HCT116 (cell line): Measurements from ENCODE around the gene PDE7B. TPM values are rescaled to one million over a fixed set of nuclear protein-coding genes. Genes with fewer than 3 reads are reported as not detected.

Experiments used
- ATAC-seq: fragments of 200-7000 bp; cut with Tn5 transposase; 2 replicates; pipeline ENCODE4 v1.9.1; 2020; ENCODE audit warnings: mild to moderate bottlenecking, moderate library complexity
- BruUV-seq: library from RNA; stranded (reverse); fragments of 400-500 nt; replicated peaks from 2 replicates; lab custom pipeline; 2021; lab: Mats Ljungman, UMichigan
- CTCF ChIA-PET: fragments of 300-600 bp; sonication (Branson Sonifier 250); formaldehyde crosslinking; loops from one replicate; lab custom pipeline; 2021; ENCODE audit warnings: antibody characterized with exemption; lab: Charles Lee
- POLR2A ChIA-PET: fragments of 300-600, 350-600 bp; sonication (Branson Sonifier 250); formaldehyde crosslinking; loops from one replicate; lab custom pipeline; 2021; ENCODE audit warnings: antibody characterized with exemption; lab: Charles Lee
- RAD21 ChIA-PET, 2 experiments: fragments of 300-600 bp; sonication (Branson Sonifier 250); formaldehyde crosslinking; loops; one replicate each; lab custom pipeline; 2023; ENCODE audit warnings: low total read pairs in 2 of 2; ENCODE audit not compliant: uncharacterized antibody in 2 of 2, unreplicated experiment in 2 of 2, low non-redundant PET in 1 of 2; lab: Charles Lee
- DNase-seq: peaks from one replicate; pipeline ENCODE4 v3.0.0-alpha.2; 2010; ENCODE audit warnings: low read depth, low spot score
- H2AFZ ChIP-seq: fragments of 200-600 bp; shearing (Covaris generic), sonication (generic); 2 replicates; pipeline ENCODE4 v1.6.1; 2017; ENCODE audit warnings: low read depth, mixed run types, mixed read lengths, antibody characterized with exemption, low read length; ENCODE audit not compliant: poor library complexity, severe bottlenecking
- H3K27ac ChIP-seq: 2 replicates; pipeline ENCODE4 v1.5.1; 2012; ENCODE audit warnings: low read depth, low read length
- H3K27me3 ChIP-seq: fragments of 200-600 bp; sonication (generic); 2 replicates; pipeline ENCODE4 v1.6.1; 2016; ENCODE audit warnings: mixed run types, low read length, mixed read lengths; ENCODE audit not compliant: insufficient read depth
- H3K36me3 ChIP-seq, 2 experiments: fragments of 200-500 bp in 1 of 2; fragments of 200-600 bp in 1 of 2; sonication (Bioruptor generic) in 1 of 2; sonication (generic) in 1 of 2; 2 replicates each; pipeline versions ENCODE4 v1.5.1 to v1.6.1; 2014 to 2016; ENCODE audit warnings: low read length in 2 of 2, inconsistent platforms in 1 of 2, mixed read lengths in 1 of 2, mixed run types in 1 of 2; ENCODE audit not compliant: insufficient read depth in 2 of 2, control insufficient read depth in 1 of 2
- H3K4me1 ChIP-seq, 2 experiments: fragments of 200-600 bp in 1 of 2; sonication (generic) in 1 of 2; 2 replicates each; pipeline versions ENCODE4 v1.5.1 to v1.6.1; 2012 to 2017; ENCODE audit warnings: low read length in 2 of 2, inconsistent platforms in 1 of 2, mild to moderate bottlenecking in 1 of 2, mixed read lengths in 1 of 2, mixed run types in 1 of 2, moderate library complexity in 1 of 2; ENCODE audit not compliant: insufficient read depth in 2 of 2, control insufficient read depth in 1 of 2
- H3K4me2 ChIP-seq: fragments of 200-600 bp; sonication (generic); 2 replicates; pipeline ENCODE4 v1.6.1; 2017; ENCODE audit warnings: mixed run types, low read length, mixed read lengths
- H3K4me3 ChIP-seq, 2 experiments: fragments of 200-600 bp in 1 of 2; sonication (generic) in 1 of 2; replicated peaks in 1 of 2; 2 replicates each; pipeline ENCODE4 v1.5.1; 2011 to 2016; ENCODE audit warnings: low read length in 2 of 2, control low read depth in 1 of 2, low read depth in 1 of 2, mild to moderate bottlenecking in 1 of 2, mixed read lengths in 1 of 2, mixed run types in 1 of 2
- H3K79me2 ChIP-seq: fragments of 200-600 bp; sonication (generic); 2 replicates; pipeline ENCODE4 v1.6.1; 2017; ENCODE audit warnings: mild to moderate bottlenecking, mixed run types, low read length, moderate library complexity, mixed read lengths; ENCODE audit not compliant: insufficient read depth
- H3K9ac ChIP-seq: fragments of 200-600 bp; sonication (generic); 2 replicates; pipeline ENCODE4 v1.6.1; 2016; ENCODE audit warnings: low read length, mixed read lengths
- H3K9me2 ChIP-seq: fragments of 200-600 bp; sonication (generic), shearing (Covaris generic); 2 replicates; pipeline ENCODE4 v1.6.1; 2017; ENCODE audit warnings: mixed run types, mild to moderate bottlenecking, moderate library complexity; ENCODE audit not compliant: insufficient read depth
- H3K9me3 ChIP-seq, 2 experiments: fragments of 200-500 bp in 1 of 2; fragments of 200-600 bp in 1 of 2; sonication (Bioruptor generic) in 1 of 2; sonication (generic) in 1 of 2; 2 replicates each; pipeline ENCODE4 v1.6.1; 2014 to 2017; ENCODE audit warnings: low read length in 2 of 2, mixed read lengths in 2 of 2, inconsistent platforms in 1 of 2, low read depth in 1 of 2, mild to moderate bottlenecking in 1 of 2, mixed run types in 1 of 2, moderate library complexity in 1 of 2; ENCODE audit not compliant: control insufficient read depth in 1 of 2, insufficient read depth in 1 of 2
- H4K20me1 ChIP-seq: fragments of 200-600 bp; sonication (generic), shearing (Covaris generic); 2 replicates; pipeline ENCODE4 v1.6.1; 2017; ENCODE audit warnings: mixed run types, mild to moderate bottlenecking, moderate library complexity; ENCODE audit not compliant: insufficient read depth
- EZH2 ChIP-seq: fragments of 200-600 bp; sonication (generic); IDR thresholded peaks from 2 replicates; pipeline ENCODE4 v1.6.1; 2017; ENCODE audit warnings: antibody characterized with exemption, mixed run types
- EZH2phosphoT487 ChIP-seq: fragments of 200-600 bp; IDR thresholded peaks from 2 replicates; pipeline ENCODE4 v1.6.1; 2018; ENCODE audit warnings: antibody characterized with exemption, borderline replicate concordance
- POLR2AphosphoS5 ChIP-seq: IDR thresholded peaks from 2 replicates; pipeline ENCODE4 v1.6.1; 2011; ENCODE audit warnings: mild to moderate bottlenecking, low read depth, low read length, moderate library complexity
- TCF7L2 ChIP-seq: IDR thresholded peaks from 2 replicates; pipeline ENCODE4 v1.7.0; 2011; ENCODE audit warnings: borderline replicate concordance, inconsistent platforms; ENCODE audit not compliant: insufficient read depth, insufficient read length; ENCODE audit errors: extremely low read depth
- ZFX ChIP-seq: fragments of 450-650 bp; IDR thresholded peaks from 2 replicates; pipeline ENCODE4 v1.6.1; 2017
- intact Hi-C: fragments of 100-400 bp; cut with micrococcal nuclease; formaldehyde crosslinking; loops from 2 replicates; pipeline ENCODE4 v1.10.0; 2022
- total RNA-seq: library from RNA; stranded (reverse); gene quantifications from one replicate; pipeline ENCODE4 v1.2.1, GENCODE V29; 2021; ENCODE audit not compliant: unreplicated experiment
- TF ChIP-seq, protein P1 (sequence below): IDR thresholded peaks from 2 replicates; pipeline ENCODE4 v1.6.1; 2012; ENCODE audit warnings: low read depth

PDE7B gene
- total RNA-seq, 1 experiment from 2014 or later, result 0.61 TPM

DNA sequence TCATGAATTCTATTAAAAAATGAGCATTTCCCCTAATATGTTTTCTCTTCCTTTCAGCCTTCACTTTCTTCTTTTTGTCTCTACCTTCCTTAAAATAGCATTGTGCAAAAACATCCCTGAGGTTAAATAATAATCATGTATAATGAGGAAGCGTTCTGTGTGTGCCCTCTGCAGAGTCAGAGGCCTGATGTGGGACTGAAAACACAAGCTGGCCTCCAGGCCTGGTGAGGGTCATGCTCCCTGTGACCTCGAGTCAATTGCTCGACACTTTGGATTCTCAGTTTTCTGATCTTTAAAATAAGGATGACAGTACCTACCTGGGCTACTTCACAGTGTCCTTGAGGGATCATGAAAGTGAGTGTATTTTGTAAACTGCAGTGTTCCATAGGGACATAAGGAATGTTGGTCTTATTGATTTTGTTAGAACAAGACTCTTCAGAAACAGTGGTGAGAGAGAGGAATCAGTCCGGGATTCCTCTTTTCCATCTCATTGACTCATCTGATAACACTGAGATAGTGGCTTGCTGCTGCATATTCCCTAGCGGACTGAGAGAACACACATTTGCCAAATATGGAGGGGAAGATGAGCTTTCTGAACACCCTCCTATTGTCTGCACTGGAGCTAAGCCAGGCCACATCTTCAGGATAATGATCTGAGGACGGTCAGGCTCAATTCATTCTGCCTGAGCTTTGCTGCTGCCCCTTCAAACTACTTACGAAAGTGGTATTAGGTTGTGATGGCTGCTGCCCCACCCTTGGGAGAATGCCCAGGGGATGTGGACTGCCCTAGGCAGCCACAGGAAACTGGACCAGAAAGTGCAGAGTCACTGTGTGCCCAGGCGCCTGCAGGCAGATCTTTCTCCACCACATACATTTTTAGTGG, 39.6 kb upstream of the PDE7B start:
- Histone ChIP-seq H3K9me3 (no peaks in the 10 kb centered on the region), H3K4me1 (peaks cover 0 to 6% of the 10 kb centered on the region in 2 experiments; a peak in 1 of 4 replicates), H2AFZ (peak overlapping the region; percentile 3), H3K27me3 (no peaks in the 10 kb centered on the region), H3K4me3 (no peak overlapping the region), H3K27ac (no peak overlapping the region), H3K4me2 (no peak overlapping the region), H4K20me1 (no peaks in the 10 kb centered on the region), H3K9ac (no peak overlapping the region)
- no peak for ATAC-seq
- RAD21 ChIA-PET, result no interaction called here
- DNase-seq, result no peak
- TF ChIP-seq POLR2AphosphoS5, result no peak
- TF ChIP-seq EZH2phosphoT487, result no peak
- TF ChIP-seq ZFX, result no peak
- TF ChIP-seq, all 23 proteins: peak for 0
- Histone ChIP-seq H3K9me2 (no peaks in the 10 kb centered on the region; the same call in 1 of the 2 replicates), H3K36me3 (no peaks in the 10 kb centered on the region), H3K79me2 (no peaks in the 10 kb centered on the region)
- BruUV-seq, result no TSS peak
- ChIA-PET CTCF (no interaction called here), POLR2A (no interaction called here)
- intact Hi-C loops, result no loop called here

DNA sequence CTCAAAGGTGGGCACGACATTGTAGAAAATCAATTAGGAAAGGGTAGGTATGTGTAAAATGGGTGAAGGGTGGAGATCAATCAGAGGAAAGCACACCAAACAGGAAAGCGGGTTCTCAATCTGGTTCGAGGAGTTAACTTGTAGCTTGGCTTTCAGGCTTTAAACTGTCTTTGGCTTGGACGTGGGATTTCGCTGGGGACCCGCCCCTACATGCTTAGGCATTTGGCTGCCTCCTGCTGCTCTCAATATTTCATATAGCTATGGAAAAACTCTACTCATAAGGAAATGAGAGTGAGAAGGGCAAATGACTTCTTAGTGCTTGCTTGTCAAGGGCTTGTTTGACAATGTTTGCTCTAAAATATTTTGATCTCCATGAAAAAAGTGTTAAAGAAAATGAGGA, 38.1 kb upstream of the PDE7B start:
- TF ChIP-seq TCF7L2, result no peak
- no peak for TF ChIP-seq EZH2
- TF ChIP-seq, protein P1, sequence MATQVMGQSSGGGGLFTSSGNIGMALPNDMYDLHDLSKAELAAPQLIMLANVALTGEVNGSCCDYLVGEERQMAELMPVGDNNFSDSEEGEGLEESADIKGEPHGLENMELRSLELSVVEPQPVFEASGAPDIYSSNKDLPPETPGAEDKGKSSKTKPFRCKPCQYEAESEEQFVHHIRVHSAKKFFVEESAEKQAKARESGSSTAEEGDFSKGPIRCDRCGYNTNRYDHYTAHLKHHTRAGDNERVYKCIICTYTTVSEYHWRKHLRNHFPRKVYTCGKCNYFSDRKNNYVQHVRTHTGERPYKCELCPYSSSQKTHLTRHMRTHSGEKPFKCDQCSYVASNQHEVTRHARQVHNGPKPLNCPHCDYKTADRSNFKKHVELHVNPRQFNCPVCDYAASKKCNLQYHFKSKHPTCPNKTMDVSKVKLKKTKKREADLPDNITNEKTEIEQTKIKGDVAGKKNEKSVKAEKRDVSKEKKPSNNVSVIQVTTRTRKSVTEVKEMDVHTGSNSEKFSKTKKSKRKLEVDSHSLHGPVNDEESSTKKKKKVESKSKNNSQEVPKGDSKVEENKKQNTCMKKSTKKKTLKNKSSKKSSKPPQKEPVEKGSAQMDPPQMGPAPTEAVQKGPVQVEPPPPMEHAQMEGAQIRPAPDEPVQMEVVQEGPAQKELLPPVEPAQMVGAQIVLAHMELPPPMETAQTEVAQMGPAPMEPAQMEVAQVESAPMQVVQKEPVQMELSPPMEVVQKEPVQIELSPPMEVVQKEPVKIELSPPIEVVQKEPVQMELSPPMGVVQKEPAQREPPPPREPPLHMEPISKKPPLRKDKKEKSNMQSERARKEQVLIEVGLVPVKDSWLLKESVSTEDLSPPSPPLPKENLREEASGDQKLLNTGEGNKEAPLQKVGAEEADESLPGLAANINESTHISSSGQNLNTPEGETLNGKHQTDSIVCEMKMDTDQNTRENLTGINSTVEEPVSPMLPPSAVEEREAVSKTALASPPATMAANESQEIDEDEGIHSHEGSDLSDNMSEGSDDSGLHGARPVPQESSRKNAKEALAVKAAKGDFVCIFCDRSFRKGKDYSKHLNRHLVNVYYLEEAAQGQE, result no peak
- Histone ChIP-seq H3K4me2 (no peak overlapping the region), H4K20me1 (no peaks in the 10 kb centered on the region), H3K27me3 (no peaks in the 10 kb centered on the region), H3K36me3 (no peaks in the 10 kb centered on the region), H3K4me3 (no peak overlapping the region), H3K9ac (no peak overlapping the region), H3K4me1 (peaks cover 0 to 6% of the 10 kb centered on the region in 2 experiments; a peak in 1 of 4 replicates), H3K79me2 (no peaks in the 10 kb centered on the region), H3K9me3 (no peaks in the 10 kb centered on the region), H3K9me2 (no peaks in the 10 kb centered on the region; the same call in 1 of the 2 replicates), H2AFZ (no peak overlapping the region), H3K27ac (no peak overlapping the region)
- no TSS peak for BruUV-seq
- ChIA-PET CTCF (no interaction called here), RAD21 (no interaction called here), POLR2A (no interaction called here)
- ATAC-seq (no peak), DNase-seq (no peak)
- intact Hi-C loops, result no loop called here
